Cardiac muscle cell (in vitro differentiated cells and primary cell): ENCODE results near the gene PRR33. TPM values are rescaled to one million over a fixed set of nuclear protein-coding genes. Genes with fewer than 3 reads are reported as not detected.
A peak's percentile ranks its signal among the peaks of the same experiment; 100 is the strongest.

Experiments used
- DNase-seq, 2 donors: peaks; one replicate each; pipeline versions ENCODE4 v3.0.0 to v3.0.0-alpha.2; 2010 to 2017; ENCODE audit warnings: low read depth in 1 of 2, low spot score in 1 of 2
- H3K27ac ChIP-seq: fragments of 200-600 bp; sonication (generic); 2 replicates; pipeline ENCODE4 v1.5.1; 2016
- H3K27me3 ChIP-seq: fragments of 200-600 bp; sonication (generic); 2 replicates; pipeline ENCODE4 v1.6.0; 2016; ENCODE audit warnings: control low read depth
- H3K36me3 ChIP-seq: fragments of 200-600 bp; sonication (generic); 2 replicates; pipeline ENCODE4 v1.5.1; 2016; ENCODE audit warnings: control low read depth
- H3K4me1 ChIP-seq: fragments of 200-600 bp; sonication (generic); 2 replicates; pipeline ENCODE4 v1.8.1; 2017; ENCODE audit warnings: low read depth, mild to moderate bottlenecking, mixed run types
- H3K4me3 ChIP-seq: fragments of 200-600 bp; sonication (generic); 2 replicates; pipeline ENCODE4 v1.5.1; 2016; ENCODE audit warnings: mild to moderate bottlenecking
- H3K9me3 ChIP-seq: fragments of 200-600 bp; sonication (generic); 2 replicates; pipeline ENCODE4 v1.5.1; 2017; ENCODE audit warnings: low read depth, mild to moderate bottlenecking, control low read depth
- CTCF ChIP-seq: IDR thresholded peaks from 2 replicates; pipeline ENCODE4 v1.5.1; 2012; ENCODE audit warnings: low read depth, mild to moderate bottlenecking, low read length
- polyA plus RNA-seq: library from polyadenylated mRNA; unstranded; fragments of >200 nt; fragmentation: Nextera tagmentation; extraction: Ambion mirVana; gene quantifications from 2 replicates; pipeline ENCODE4 v1.2.1, GENCODE V29; 2016
- total RNA-seq: library from RNA; depleted of rRNA; stranded (reverse); fragments of >200 nt; gene quantifications from 2 replicates; pipeline ENCODE4 v1.2.3, GENCODE V29; 2016

The PRR33 gene
- total and polyA plus RNA-seq, 2 experiments from 2014 or later, result not detected

GRCh38 chr11:1913271-1914060 lies 21.8 kb upstream of the PRR33 start:
- TF ChIP-seq CTCF, result no peak
- H3K27me3 ChIP-seq, result no peaks in the 10 kb centered on the region
- no peaks in the 10 kb centered on the region for H3K4me1 ChIP-seq
- DNase-seq, result no peak
- no peaks in the 10 kb centered on the region for H3K36me3 ChIP-seq
- no peak overlapping the region for H3K4me3 ChIP-seq
- H3K9me3 ChIP-seq, result no peaks in the 10 kb centered on the region
- H3K27ac ChIP-seq, result no peak overlapping the region

GRCh38 chr11:1912289-1912878 lies 20.7 kb upstream of the PRR33 start:
- H3K27me3 ChIP-seq, result no peaks in the 10 kb centered on the region
- H3K4me3 ChIP-seq, result no peak overlapping the region
- H3K27ac ChIP-seq, result no peak overlapping the region
- H3K9me3 ChIP-seq, result no peaks in the 10 kb centered on the region
- no peaks in the 10 kb centered on the region for H3K4me1 ChIP-seq
- H3K36me3 ChIP-seq, result no peaks in the 10 kb centered on the region
- no peak for DNase-seq
- TF ChIP-seq CTCF, result no peak

GRCh38 chr11:1909524-1909923 lies 17.8 kb upstream of the PRR33 start:
- Histone ChIP-seq H3K4me3 (no peak overlapping the region), H3K36me3 (no peaks in the 10 kb centered on the region), H3K4me1 (no peaks in the 10 kb centered on the region), H3K9me3 (no peaks in the 10 kb centered on the region), H3K27me3 (no peaks in the 10 kb centered on the region), H3K27ac (no peak overlapping the region)
- TF ChIP-seq CTCF, result no peak
- no peak for DNase-seq

GRCh38 chr11:1908618-1909017 lies 16.9 kb upstream of the PRR33 start:
- H3K4me3 ChIP-seq, result no peak overlapping the region
- no peaks in the 10 kb centered on the region for H3K9me3 ChIP-seq
- TF ChIP-seq CTCF, result no peak
- H3K36me3 ChIP-seq, result no peaks in the 10 kb centered on the region
- no peak overlapping the region for H3K27ac ChIP-seq
- H3K27me3 ChIP-seq, result no peaks in the 10 kb centered on the region
- DNase-seq, result peak in 1 of 2 donors; percentile 86
- H3K4me1 ChIP-seq, result no peaks in the 10 kb centered on the region

- no peaks in the 10 kb centered on the region for H3K27me3 ChIP-seq
- TF ChIP-seq CTCF, result no peak
- H3K4me1 ChIP-seq, result no peaks in the 10 kb centered on the region
- H3K36me3 ChIP-seq, result no peaks in the 10 kb centered on the region
- H3K4me3 ChIP-seq, result no peak overlapping the region
- H3K27ac ChIP-seq, result no peak overlapping the region
- DNase-seq, result no peak
- no peaks in the 10 kb centered on the region for H3K9me3 ChIP-seq
These were observed 15.1 kb upstream of the PRR33 start for GRCh38 chr11:1906611-1907423.
